Inflammatory macrophage treated with lipopolysaccharide for 1 hour (primary cell): ENCODE results near the gene TRAPPC13.
"Not testable (repeated sequence)": the region's sequence is repeated elsewhere in the genome, so short reads cannot be mapped to it uniquely, and the experiment has no call there.

Experiments
- DNase-seq, 2 donors: peaks; one replicate each; pipeline ENCODE4 v3.0.0-alpha.2; 2020 to 2022

TRAPPC13 gene

DNA sequence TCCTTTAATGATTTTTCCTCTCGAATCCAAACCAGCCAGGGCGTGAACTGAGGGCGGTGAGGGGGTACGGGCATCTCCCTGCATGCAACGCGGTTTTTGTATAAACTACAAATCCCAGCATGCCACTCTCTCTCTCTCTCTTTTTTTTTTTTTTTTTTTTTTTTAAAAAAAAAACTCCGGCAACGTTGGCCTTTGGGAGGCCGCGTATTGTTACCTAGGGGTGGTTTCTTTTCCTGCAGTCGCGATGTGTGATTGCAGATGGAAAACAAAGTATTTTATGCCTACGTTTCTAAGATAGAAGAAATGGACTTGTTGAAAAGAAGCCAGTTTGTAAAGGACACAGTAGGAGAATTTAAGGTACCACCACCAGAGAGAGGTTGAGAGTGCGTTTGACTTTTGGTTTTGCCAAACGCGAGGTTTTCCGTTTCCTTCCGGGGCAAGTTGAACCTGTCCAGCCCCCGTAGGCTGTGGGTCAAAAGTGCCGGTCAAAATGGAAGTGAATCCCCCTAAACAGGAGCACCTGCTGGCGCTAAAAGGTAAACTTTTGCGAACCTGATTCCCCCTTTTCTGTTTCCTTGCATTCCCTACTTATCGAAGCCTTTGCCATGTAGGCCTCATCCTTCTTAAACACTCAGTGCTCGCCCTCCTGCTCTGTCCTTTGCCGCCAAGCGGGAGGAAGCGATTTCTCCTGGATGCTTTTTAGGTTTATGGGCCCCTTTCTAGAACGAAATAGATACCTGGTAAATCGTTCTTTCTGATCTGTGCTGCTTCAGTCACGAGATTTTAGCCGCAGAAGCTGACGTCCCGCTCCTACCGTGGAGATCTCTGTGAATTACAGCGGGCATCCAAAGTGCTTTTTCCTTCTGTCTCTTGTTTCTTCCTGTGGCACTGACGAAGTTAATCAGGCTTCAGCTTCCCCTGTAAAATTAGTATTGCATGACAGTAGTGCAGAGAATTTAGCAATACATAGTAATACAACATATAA, at the start of gene TRAPPC13, which contains the start of gene SHLD3:
Gene TRAPPC13, plus strand, starts transcription at position 457 of the 985 bp plus-strand sequence. Its CDS starts 34 bp downstream, at position 491.
Gene SHLD3, plus strand, starts transcription at position 457 of the 985 bp plus-strand sequence. CDS start 4,561 bp downstream, outside the sequence.
- peak; percentile 80 to 87 for DNase-seq

GRCh38 chr5:65577141-65577540, 47.7 kb upstream of the TRAPPC13 start:
- DNase-seq: no peak

DNA sequence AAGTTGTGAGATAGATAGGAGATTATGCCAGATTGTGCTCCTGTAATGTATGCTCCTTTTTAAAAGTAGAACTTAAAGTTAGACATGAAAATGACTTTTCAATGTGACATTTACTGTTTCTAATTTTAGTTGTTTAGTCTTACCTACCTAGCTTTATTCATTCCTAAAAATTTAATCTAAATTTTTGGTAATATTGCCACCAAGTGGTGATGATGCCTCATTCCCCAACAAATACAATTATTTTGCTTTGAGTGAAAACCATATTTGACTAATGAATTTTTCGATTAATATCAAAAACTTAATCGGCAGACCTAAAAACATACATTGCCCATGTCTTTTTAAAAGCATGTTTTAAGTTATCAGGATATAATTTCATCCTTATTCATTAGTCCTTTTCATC, 36.1 kb upstream of the TRAPPC13 start:
- DNase-seq: no peak

DNA sequence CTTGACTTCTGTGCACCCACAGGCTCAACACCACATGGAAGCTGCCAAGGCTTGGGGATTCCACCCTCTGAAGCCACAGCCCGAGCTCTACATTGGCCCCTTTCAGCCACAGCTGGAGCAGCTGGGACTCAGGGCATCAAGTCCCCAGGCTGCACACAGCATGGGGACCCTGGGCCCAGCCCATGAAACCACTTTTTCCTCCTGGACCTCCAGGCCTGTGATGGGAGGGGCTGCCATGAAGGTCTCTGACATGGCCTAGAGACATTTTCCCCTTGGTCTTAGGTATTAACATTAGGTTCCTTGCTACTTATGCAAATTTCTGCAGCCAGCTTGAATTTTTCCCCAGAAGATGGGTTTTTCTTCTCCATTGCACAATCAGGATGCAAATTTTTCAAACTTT, 23.1 kb upstream of the TRAPPC13 start:
- peak; percentile 5 to 20 for DNase-seq

DNA sequence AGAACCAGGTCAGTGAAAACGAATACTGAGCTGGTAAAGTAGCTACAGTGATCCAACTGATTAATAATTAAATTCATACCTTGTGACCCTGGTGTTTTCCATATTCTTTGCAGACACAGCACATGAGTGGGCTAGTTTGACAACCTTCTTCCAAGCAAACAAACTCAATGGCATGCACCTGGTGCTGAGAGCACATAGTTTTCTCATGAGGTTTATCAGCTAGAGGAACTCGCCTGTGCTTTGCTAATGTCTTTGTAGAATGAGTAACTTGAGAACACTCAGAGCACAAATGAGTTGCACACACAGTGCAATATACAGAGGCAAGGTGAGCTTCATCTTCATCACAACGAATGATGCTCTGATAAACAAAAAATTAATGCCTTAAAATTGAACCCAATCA, 13.3 kb upstream of the TRAPPC13 start:
- no peak for DNase-seq

DNA sequence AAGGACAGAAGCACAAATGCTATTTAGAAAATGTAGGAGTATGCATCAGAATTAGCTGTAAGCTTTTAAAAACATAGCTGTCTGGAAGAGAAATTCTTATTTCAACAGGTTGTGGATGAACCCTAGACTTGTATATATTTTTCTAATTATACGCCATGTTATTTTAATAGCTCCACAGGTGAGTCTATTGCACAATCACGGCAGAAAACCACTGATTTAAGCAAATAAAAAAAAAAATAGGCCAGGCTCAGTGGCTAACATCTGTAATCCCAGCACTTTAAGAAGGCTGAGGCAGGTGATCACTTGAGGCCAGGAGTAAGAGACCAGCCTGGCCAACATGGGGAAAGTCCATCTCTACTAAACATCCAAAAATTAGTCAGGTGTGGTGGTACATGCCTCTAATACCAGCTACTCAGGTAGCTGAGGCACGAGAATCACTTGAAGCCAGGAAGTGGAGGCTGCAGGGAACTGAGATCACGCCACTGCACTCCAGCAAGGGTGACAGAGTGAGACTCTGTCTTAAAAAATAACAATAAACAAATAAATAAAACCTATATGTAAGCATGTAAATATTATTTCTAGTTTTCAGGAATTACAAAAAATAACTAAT, 12.4 kb upstream of the TRAPPC13 start:
- no peak for DNase-seq

GRCh38 chr5:65620021-65620420, 4.8 kb upstream of the TRAPPC13 start:
- DNase-seq: no peak

DNA sequence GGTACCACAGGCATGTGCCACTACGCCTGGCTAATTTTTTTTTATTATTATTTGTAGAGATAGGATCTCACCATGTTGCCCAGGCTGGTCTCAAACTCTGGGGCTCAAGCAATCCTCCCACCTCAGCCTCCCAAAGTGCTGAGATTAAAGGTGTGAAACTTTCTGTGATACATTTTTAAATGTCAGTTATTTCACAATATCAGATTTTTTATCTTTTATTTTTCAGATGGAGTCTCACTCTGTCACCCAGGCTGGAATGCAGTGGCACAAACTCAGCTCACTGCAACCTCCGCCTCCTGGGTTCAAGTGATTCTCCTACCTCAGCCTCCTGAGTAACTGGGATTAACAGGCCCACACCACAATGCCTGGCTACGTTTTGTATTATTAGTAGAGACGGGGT, 2.9 kb upstream of the TRAPPC13 start:
- not testable (repeated sequence) for DNase-seq

DNA sequence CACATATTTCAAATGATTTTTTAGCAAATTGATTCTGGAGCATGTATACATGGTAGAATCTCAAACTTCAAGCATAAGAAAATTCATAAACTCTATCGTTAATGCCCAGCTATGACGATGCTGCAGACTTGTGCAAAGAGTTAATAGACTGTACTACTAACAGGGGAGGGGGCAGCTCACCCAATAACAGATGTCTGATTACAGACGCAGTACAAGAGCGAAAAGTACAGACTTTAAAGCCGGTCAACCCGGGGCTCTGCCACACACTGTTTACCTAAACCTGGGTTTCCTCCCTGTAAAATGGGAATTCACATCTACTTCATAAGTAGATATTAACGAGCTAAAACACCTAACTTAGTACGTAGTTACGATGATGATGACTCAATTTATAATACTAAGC, 1.3 kb upstream of the TRAPPC13 start:
- DNase-seq: no peak

- DNase-seq: peak; percentile 92 to 93
Observed at GRCh38 chr5:65624025-65624570, 729 bp upstream of the TRAPPC13 start, which contains the start of gene TRIM23. TSS of gene TRIM23 (minus strand) at chr5:65624333. CDS start at chr5:65624274, 59 bp downstream.

DNA sequence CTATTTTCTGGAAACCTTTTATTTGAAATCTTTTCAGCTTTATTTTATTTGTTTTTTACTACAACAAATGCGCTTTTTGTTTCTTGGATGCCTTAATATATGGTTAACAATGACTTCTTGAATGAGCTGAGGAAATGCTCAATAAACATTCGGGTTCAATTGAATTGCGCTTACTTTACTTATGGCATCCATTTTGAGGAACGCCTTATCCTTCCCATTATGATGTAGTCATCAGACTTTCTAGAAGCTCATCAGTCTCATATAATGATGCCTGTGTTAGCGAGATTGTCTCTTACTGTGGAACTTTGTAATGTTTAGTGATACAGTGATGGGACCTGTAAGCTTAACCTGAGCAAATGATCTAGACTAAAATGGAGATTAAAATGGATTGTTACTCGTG, 916 bp downstream of the TRAPPC13 start:
- DNase-seq: peak; percentile 4 to 10

GRCh38 chr5:65630981-65631380, 6.2 kb downstream of the TRAPPC13 start:
- no peak for DNase-seq

DNA sequence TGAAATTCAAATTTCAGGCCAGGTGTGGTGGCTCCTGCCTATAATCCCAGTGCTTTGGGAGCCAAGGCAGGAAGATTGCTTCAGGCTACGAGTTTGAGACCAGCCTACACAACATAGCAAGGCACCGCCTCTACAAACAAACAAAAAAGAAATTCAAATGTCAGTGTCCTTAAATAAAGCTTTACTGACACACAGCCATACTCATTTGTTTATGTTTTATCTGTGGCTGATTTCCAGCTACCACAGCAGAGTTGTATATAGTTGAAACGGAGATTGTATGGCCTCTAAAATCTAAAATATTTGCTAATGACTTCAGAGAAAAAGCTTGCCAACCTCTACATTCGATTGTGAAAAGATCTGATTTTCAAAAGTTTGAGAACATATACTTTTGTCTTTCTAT, 15.4 kb downstream of the TRAPPC13 start:
- no peak for DNase-seq

GRCh38 chr5:65646938-65647337, 22.1 kb downstream of the TRAPPC13 start:
- DNase-seq: no peak

- DNase-seq: no peak
Observed at GRCh38 chr5:65647941-65648340, 23.1 kb downstream of the TRAPPC13 start.

- no peak for DNase-seq
Observed at GRCh38 chr5:65651144-65651543, 26.3 kb downstream of the TRAPPC13 start.

- DNase-seq: no peak
Observed at GRCh38 chr5:65654713-65655112, 29.9 kb downstream of the TRAPPC13 start.

DNA sequence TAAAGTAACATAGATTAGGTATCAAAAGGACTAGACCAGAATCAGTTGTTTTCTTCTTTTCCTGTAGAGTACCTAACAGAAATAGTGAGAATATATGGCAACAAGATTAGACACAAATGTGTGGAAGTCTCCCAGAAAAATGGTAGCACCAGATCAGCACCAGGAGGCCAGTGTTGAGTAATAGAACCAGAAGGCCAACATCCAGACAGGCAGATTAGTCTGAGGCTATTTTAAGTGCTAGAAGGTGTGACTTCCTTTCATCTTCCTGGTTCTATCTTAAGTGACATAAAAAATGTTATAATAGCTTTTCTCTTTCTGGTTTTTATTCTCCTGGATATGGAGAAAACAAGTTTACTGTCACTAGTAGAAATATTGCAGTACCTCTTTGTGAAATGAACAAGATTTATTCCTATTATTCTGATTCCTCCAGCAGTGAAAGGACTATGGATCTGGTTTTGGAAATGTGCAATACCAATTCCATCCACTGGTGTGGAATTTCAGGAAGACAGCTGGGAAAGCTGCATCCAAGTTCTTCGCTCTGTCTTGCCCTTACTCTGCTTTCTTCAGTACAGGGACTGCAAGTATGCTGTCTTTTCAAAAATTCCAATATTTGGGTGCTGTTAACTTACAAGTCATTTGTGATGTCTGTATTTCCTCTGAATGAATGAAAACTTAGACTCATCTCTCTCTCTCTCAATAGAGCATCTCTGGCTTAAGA, 39.1 kb downstream of the TRAPPC13 start:
- no peak for DNase-seq

DNA sequence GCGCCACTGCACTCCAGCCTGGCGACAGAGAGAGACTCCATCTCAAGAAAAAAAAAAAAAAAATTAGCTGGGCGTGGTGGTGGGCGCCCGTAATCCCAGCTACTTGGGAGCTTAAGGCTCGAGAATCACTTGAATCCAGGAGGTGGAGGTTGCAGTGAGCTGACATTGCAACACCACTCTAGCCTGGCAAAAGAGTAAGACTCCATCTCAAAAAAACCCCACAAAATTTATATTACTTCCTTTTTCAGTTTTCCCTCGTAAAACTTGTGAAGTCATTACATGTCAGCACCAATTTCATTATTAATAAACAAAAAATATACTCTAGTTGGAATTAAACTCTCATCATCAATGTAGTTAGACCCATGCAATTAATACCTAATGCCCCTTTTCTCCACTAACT, 43.9 kb downstream of the TRAPPC13 start:
- peak; percentile 54 to 59 for DNase-seq

- peak; percentile 57 to 58 for DNase-seq
Observed at GRCh38 chr5:65672796-65673195, 48.0 kb downstream of the TRAPPC13 start.

DNA sequence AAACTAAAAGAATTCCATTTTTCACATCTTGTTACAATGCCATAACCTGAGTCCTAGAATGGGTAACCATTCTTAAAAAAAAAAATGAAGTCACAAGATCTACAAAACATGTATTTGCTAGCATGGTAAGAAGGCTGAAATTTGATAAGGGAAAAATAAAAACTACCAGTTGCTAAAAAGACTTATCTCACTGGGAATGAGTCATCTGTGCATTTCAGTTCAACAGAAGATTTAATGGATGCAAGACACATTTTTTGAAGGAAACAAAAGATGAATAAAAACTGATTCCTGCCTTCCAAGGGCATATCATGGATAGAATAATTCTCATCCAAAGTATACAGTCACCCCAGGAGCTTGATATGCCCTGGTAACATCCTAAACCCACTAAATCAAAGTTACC, 49.9 kb downstream of the TRAPPC13 start:
- no peak for DNase-seq

- DNase-seq: peak; percentile 41 to 48
Observed at GRCh38 chr5:65676056-65676455, 51.2 kb downstream of the TRAPPC13 start.

DNA sequence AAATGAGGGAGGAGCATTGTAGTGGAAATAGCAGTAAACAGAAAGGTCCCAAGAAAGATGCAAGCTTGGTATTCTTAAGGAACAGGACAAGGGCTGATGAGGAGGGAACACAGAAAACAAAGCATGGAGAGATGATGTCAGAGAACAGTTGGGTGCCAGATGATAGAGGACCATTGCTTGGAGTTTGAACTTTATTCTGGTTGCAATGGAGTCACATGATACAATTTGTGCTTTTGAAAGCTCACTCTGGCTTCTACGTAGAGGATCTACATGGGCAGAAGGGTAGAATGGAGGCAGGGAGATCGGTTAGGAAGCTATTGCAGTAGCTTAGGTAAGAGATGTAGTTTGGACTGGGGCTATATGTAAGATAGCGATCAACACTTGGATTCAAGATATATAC, 57.3 kb downstream of the TRAPPC13 start:
- no peak for DNase-seq
